AG09319 (cell line): ENCODE measurements around the gene NIN.
"Not testable (repeated sequence)": the region's sequence is repeated elsewhere in the genome, so short reads cannot be mapped to it uniquely, and the experiment has no call there.

Source experiments
- DNase-seq: peaks from one replicate; pipeline ENCODE4 v3.0.0-alpha.2; 2010; ENCODE audit warnings: low read depth; ENCODE audit errors: extremely low read depth
- TF ChIP-seq, protein P1 (sequence below): IDR thresholded peaks from 2 replicates; pipeline ENCODE4 v1.5.1; 2011; ENCODE audit warnings: low read depth, mild to moderate bottlenecking, inconsistent platforms, low read length, moderate library complexity

The NIN gene

DNA sequence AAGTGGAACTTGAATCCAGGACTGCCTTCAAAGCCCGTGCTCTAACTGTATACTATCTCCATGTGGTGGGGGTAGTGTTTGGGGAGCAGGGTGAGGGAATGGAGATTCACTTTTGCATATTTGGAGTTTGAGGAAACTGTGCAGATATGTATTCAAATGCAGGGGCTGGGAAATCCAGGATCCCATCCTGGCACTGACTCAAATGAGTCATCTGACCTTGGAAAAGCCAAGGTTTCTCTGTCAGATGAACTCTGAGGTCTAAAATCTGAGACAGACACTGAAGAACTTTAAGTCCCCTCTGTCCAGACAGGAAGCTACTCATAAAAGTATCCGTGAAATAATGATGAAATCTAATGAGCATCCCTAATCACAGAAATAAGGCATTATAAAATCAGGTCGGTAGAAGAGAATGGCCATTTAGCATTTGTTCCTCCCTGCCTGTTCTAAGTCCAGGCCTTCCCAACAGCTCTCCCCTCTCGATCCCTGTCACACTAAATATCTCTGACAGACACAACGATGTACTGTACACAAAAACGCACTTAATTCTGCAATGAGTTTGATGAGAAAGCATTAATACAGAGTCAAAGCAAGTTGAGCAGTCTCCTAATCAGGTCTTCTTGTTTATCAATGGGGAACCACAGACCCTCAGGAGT, 14.4 kb downstream of the NIN start:
- TF ChIP-seq, protein P1, sequence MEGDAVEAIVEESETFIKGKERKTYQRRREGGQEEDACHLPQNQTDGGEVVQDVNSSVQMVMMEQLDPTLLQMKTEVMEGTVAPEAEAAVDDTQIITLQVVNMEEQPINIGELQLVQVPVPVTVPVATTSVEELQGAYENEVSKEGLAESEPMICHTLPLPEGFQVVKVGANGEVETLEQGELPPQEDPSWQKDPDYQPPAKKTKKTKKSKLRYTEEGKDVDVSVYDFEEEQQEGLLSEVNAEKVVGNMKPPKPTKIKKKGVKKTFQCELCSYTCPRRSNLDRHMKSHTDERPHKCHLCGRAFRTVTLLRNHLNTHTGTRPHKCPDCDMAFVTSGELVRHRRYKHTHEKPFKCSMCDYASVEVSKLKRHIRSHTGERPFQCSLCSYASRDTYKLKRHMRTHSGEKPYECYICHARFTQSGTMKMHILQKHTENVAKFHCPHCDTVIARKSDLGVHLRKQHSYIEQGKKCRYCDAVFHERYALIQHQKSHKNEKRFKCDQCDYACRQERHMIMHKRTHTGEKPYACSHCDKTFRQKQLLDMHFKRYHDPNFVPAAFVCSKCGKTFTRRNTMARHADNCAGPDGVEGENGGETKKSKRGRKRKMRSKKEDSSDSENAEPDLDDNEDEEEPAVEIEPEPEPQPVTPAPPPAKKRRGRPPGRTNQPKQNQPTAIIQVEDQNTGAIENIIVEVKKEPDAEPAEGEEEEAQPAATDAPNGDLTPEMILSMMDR, result no peak
- no peak for DNase-seq

DNA sequence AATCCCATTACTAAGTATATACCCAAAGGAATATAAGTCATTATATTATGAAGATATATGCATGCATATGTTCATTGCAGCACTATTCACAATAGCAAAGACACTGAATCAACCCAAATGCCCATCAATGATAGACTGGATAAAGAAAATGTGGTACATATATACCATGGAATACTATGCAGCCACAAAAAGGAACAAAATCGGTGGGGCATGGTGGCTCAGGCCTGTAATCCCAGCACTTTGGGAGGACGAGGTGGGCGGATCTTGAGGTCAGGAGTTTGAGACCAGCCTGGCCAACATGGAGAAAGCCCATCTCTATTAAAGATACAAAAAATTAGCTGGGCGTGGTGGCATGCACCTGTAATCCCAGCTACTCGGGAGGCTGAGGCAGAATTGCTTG, 15.4 kb downstream of the NIN start:
- not testable (repeated sequence) for DNase-seq

GRCh38 chr14:50815058-50815457, 15.9 kb downstream of the NIN start:
- DNase-seq, result not testable (repeated sequence)

- TF ChIP-seq, protein P1, result no peak
- no peak for DNase-seq
Measured at GRCh38 chr14:50814161-50814560, 16.8 kb downstream of the NIN start.

GRCh38 chr14:50813544-50813863, 17.5 kb downstream of the NIN start:
- TF ChIP-seq, protein P1, result no peak
- DNase-seq, result no peak

DNA sequence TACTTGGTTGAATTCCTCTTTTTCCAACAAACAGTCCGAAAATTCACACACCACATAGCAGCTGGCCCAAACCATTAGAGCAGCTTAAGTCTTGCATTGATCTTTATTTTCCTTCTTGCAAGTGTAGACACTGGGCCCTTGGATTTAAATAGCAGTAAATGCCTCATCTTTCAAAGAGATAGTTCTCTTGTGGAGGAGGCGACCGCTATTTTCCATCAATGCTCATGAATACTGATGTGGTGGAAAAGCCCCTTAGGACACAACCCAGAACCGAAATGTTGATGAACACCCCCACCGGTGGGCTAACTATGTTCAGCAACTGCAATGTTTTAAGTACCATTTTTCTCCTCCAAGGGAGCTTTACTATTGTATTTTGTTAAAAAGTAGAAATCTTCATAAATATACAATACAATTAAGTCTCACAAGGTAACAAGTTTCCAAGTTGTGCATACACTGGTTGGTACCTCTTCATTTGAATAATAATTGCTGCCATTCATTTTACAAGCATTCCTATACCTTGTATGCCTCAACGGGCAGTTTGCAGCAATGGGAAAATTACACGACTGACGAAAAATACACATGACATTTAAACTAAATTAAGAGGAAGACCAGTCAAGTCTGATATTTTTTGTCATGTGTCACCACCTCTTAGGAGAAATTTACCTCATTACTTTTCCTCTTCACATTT, 18.0 kb downstream of the NIN start:
- DNase-seq, result no peak

DNA sequence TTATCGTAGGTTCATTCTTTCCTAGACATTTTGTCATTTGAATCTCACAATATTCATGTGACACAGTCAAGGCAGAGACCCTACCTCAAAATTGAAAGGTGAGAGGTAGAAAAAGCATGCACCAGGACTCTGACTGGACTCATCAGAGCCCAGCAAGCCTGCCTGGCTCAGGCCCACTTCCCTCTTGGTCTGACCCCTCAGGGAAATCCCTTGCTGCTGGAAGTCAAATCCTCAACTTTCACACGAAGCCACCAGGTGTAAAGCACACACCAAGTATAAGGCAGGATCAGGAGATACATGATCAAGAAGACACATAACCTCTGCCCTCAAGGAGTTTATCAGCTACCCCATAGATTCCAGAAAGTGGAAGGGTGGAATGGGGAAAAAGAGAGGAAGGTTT, 18.8 kb downstream of the NIN start:
- TF ChIP-seq, protein P1, result no peak

More for the DNA sequence above, 18.0 kb downstream of the NIN start:
- TF ChIP-seq, protein P1, result no peak

GRCh38 chr14:50808053-50808452, 22.9 kb downstream of the NIN start:
- TF ChIP-seq, protein P1, result no peak
- DNase-seq, result no peak

More for the DNA sequence above, 18.8 kb downstream of the NIN start:
- DNase-seq, result no peak
